Medulla oblongata (tissue), 1 donor: ENCODE measurements around the gene TMEM98.
"Not testable (repeated sequence)": the region's sequence is repeated elsewhere in the genome, so short reads cannot be mapped to it uniquely, and the experiment has no call there.

Experiments used
- DNase-seq: peaks from one replicate; pipeline ENCODE4 v3.0.0-alpha.2; 2015; ENCODE audit errors: extremely low spot score

TMEM98 gene, protein sequence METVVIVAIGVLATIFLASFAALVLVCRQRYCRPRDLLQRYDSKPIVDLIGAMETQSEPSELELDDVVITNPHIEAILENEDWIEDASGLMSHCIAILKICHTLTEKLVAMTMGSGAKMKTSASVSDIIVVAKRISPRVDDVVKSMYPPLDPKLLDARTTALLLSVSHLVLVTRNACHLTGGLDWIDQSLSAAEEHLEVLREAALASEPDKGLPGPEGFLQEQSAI

DNA sequence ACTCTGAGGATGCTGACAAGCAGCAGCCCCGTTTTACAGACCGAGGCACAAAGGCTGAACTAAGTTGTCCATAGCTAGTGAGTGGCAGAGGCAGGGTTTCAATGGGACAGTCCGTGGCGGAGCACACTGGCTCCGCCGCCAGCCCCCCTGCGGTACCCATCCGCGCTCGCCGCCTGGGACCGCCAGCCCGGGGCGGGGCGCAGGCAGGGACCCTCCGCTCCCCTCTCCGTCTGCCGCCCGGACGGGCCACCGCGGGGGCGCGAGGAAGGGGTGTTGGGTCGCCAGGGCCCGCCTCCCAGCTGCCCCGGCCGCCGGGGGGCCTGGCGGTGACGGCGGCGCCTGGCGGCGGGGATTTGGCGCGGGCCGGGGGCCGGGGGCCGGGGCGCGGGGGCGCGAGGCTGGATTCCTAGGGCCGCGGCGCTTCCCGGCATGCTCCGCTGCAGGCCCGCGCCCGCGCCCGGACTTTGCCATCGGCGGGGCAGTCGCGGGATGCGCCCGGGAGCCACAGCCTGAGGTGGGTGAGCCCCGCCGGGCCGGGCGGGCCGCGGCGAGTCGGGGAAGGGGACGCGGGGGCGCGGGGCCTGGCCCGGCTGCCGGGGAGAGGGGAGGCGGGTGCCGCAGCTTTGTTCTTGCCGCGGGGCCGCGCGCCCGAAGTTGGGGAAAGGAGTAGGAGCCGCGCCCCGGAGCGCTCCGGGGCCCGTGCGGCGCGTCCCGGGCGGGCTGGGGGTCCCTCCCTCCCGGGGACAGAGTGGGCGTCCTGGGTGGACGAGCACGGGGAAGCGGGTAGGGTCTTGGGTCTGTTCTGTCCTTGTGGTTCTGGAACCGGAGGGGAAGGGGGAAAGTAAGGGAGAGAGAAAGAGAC is at the start of gene TMEM98:
TMEM98 (plus strand) TSS at position 430 of the 862 bp plus-strand sequence. CDS start 3,376 bp downstream, outside the sequence.
- peak; percentile 69 for DNase-seq

DNA sequence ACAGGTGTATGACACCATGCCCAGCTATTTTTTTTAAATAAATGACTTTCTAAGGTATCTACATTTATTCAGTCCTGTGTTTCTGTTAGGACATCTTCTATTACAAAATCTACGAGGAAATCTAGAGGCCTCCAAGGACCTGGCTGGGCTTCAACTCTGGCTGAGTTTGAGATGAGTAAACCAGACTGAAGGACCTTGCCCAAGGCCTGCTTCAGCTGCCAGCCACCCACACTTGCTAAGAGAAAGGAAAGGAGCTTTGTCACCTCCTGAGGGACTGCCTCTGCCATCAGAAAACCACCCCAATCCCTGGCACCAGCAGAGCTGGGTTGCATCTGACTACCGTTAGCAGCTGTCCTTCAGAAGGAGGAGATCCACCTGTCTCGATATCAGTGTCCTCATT is 49.7 kb upstream of the TMEM98 start:
- no peak for DNase-seq

DNA sequence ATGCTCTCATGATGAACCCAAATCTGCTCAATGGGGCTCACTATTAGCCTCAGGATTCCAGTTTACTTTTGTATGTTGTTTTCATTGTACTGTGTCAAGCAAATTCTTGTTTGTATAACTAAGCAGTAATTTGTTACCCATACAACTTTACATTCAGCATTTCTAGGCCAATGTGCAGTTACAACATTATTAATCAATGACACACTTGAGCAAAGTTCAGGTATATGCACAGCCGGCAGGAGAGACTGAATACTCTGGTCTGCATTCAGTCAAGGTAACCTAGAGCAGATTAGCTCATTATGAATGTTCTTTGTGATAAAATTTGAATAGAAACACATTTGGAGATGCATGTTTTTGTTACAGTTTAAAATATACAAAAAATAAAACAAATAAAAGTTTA is 48.8 kb upstream of the TMEM98 start:
- no peak for DNase-seq

DNA sequence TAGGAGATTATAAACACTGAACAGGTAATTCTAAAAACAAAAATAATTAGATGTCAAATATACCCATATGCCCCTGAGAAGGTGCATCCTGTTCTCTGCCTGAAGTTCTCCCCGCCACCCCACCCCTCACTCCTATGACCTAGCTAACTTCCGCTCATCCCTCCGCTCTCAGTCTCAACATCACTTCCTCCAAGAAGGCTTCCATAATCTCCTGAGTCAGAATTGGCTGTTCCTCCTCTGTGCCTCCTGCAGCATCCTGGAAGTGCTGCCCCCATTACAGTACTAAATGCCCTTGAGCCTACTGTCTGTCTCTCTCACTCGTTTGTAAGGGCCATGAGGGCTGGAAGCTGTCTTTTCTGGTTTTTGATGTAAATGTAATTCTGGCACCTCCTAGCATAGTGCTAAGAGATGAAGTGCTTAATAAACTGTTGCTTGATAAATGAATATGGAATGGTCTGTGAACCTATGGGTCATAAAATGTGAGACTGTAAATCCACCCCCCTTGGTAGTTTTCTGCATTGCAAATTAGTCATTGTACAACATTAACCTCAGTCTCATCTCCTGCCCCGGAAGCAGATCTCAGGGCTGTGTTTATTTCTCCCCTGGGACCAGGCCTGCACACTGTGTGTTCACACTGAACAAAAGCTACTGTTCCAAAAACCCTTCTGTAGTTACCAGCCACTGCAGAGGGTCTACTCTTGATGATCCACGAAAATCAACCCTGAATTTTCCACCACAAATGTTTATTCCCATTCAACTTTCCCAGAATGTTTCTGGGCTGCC is 47.1 kb upstream of the TMEM98 start:
- DNase-seq, result no peak

DNA sequence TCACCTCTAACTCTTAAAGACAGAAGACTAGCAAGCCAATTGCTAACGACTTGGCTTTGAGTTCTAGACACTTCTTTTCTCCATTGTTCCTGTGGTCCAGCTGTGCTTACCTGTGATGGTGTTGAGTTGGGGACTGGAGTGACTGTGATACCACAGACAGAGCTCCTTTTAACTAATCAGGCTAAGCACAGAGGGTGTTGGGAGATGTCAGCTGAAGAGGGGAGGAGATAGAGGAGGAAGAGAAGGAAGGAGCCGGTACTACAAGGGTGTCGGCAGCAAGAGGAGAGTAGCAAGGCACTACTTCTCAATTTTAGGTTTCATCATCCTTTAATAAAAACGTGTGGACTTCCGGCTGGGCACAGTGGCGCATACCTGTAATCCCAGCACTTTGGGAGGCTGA is 45.9 kb upstream of the TMEM98 start:
- DNase-seq, result no peak

DNA sequence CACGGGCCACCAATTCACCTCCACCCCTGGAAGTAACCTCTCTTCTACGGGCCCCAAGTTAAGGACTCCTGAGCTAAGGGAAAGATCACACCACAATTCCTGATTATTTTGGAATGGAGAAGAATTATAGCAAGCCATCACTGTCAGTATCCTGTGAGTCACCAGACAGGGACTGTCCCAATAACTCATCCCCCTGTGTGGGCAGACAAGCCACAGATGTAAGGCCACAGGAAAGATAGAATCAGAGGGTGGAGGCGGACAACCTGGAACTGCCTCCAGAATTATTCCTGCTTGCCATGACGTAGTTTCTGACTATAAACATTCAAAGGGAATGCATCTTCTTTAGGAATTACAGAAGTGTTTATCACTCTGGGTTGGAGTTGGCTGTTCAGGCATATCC is 45.2 kb upstream of the TMEM98 start:
- DNase-seq, result no peak

DNA sequence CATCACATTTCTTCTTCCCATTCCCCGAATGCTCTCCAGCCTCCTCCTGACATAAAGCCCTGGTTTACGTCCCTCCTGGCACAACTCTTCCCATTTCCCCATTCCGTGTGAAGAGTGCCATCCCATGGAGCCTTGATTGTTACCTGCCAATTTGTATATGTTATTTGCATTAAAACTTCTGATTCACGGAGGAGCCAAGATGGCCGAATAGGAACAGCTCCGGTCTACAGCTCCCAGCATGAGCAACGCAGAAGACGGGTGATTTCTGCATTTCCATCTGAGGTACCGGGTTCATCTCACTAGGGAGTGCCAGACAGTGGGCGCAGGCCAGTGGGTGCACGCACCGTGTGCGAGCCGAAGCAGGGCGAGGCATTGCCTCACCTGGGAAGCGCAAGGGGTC is 41.0 kb upstream of the TMEM98 start:
- not testable (repeated sequence) for DNase-seq

DNA sequence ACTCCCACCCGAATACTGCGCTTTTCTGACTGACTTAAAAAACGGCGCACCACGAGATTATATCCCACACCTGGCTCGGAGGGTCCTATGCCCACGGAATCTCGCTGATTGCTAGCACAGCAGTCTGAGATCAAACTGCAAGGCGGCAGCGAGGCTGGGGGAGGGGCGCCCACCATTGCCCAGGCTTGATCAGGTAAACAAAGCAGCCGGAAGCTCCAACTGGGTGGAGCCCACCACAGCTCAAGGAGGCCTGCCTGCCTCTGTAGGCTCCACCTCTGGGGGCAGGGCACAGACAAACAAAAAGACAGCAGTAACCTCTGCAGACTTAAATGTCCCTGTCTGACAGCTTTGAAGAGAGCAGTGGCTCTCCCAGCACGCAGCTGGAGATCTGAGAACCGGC is 40.5 kb upstream of the TMEM98 start:
- not testable (repeated sequence) for DNase-seq

DNA sequence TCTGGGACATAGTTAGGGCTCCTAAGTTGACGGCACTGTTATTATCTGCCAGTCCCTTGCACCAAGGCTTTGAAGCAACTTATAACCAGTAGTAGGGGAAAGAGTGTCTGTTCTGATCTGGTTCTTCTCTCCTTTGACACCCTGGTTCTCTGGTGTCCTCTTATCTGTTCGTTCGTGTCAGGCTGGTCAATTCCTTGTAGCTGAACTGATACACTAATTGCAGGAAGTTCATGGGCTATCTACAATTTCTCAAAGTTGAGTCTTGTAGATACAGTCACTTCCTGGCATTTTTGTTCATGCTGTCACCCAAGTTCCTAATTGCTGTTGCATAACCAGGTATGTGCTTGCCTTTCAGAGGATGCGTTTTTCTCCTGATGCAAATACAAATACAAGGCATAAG is 33.7 kb upstream of the TMEM98 start:
- DNase-seq, result no peak

DNA sequence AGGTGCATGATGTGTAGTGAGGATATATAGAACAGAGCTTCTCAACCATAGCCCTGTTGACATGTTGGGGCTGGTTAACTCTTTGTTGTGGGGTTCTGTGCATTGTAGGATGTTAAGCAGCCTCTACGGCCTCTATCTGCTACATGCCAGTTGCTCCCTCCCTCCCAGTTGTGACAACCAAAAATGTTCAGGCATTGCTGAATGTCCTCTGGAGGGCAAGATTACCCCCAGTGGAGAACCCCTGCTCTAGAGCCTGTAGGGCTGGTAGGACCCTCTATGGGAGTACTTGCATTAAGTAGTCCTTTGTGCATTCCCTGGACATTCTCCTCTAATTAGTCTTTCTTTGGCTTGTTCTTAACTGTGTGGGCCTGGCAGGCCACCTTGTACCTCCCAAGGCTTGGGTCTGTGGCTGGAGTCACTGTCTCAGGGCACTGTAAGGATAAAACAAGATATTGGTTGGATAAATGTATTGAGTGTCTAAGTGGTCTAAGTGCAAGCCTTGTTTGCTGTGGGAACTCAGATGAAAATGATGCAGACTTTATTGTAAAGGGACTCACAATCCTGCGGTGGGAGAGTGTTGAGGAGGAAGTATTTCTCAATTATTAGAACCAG is 31.2 kb upstream of the TMEM98 start:
- no peak for DNase-seq

DNA sequence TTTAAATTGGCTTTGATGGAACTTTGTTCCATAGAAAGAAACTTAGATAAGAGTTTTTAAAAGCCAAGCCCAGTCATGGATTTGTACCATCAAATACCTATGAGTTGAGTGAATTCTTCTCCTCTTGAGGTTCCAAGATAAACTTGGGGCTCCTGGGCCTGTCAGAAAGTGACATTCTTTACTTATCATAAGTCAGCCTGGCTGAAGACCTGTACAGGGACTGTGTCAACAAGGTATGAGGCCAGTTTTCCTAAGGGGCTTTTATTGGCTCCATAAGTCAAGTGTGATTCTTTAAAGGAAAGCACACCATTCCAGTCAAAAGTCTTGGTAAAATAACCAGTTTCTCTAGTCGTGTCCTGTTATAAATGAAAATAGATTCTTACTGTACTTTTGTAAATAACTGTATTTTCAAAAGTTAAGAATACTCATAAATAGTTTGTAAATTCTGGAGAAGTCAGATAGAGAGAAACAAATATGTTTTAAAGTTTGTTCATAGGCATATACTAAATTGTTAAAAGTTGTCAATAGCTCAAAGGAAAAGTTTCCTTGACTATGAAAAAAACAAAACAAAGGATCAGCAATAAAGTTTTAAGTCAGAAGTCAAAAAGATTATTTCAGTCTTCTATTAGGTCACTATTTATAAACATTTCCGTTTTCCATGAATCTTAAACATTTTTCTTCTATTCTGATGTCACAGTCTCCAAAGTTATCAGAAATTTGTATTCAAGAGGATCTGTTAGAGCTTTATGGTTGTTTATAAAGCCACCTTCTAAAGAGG is 28.5 kb upstream of the TMEM98 start:
- DNase-seq, result no peak

DNA sequence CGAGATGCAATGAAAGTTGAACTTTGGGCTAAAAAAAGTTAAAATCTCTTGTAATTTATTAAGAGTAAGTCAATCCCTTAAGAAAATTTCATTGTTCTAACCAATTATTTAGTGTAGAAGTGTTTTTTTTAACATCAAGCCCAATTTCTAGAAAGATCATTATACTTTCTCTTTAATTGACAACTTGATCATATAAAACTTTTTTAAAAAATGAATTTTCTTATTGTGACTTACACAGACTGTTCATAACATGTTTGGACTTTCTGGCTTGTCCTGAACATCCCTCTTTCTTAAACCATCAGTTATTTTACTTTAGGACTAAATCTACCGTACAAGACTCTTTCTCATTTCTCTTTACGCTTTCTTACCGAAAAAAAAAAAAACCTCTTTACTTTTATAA is 26.2 kb upstream of the TMEM98 start:
- DNase-seq, result no peak

DNA sequence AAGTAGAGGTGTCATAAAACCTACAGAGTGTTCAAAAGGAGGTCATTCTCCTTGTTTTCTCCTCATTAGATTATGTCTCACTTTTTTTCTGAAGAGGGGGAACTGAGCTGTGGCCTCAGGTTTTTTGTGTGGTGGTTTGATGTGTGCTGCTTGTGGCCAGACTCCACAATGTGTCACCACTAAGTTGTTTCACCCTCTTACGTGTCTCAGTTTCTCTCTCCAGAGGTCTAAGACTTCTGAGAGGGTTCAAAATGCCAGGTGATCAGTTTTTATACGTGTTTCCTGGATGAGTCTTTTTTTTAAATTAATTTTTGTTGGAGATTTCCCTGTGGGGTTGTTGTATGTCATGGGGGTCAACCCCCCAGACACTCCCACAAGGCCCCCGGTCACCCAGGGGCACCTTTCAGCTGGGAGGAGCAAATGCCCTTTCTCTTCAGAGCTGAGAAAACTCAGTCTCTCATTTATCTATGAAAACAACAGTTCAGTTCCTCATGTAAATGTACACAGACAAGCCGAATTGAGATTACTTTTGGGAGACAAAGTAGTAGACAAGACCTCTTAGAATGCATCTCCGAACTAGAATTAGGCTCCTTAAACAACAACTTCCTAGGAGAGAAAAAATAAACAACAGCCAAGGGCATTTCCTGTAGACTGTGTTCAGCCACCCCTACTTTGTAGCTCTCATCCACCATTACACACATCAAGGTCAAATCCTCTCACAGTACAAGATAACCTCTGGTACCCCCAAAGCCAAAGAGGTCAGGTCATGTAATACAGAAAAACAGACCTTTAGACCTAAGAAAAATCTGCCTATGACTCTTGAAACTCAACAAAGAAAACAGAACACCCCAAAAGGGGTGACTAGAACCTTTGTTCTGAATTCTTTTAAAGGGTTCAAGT is 23.9 kb upstream of the TMEM98 start:
- DNase-seq, result no peak

DNA sequence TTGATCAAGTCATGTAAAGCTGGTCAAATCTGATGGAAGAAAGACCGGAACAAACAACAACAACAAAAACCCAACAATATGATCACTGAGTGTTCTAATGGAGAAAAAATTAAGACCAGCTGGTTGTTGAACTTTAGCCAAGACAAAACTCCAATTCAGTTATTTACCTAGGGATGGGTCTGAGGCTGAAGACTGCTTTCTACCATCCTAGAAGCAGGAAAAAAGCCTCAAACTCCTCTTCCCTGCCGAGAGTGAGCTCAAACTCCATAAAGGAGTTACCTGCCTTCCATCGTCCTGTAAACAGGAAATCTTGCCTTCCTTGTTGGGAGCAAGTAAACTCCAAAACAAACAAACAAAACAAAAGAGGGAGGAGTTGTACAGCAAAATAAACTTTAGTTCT is 23.1 kb upstream of the TMEM98 start:
- no peak for DNase-seq

DNA sequence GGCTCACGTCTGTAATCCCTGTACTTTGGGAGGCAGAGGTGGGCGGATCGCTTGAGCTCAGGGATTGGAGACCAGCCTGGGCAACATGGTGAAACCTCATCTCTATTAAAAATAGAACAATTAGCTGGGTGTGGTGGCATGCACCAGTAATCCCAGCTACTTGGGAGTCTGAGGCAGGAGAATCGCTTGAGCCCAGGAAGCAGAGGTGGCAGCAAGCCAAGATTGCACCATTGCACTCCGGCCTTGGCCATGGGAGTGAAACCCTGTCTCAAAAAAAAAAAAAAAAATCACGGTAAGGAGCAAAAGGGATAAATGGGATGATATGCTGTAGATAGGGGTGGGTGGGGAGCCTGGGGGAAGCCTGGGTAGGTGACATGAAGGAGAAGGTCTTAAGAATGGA is 20.4 kb upstream of the TMEM98 start:
- no peak for DNase-seq

DNA sequence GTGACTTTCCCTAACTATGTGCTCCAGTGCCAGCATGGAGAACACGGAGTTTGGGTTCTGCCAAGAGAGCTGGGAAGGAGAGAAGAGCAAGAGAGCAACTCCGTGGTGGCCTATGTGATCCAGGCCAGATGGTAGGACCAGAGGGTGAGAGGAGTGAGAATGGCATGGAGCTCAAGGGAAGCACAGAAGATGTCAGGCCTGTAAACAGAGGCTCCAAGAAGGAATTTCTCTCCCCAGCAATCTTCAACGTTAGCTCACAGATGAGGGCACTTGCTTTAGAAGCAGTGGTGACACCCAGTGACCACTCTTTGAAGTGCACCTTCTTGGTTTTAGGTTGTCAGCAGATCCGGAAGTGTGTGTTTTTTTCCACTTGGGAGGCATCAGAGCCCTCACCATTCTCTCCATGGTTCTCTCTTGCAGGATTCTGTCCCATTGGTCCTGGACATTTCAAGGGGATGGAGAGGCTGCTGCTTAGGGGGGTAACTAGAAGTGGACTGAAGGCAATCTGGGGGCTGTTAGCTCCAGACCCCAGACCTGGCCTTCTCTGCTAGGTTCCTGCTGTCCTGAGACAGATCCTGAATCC is 18.1 kb upstream of the TMEM98 start:
- DNase-seq, result peak; percentile 90

DNA sequence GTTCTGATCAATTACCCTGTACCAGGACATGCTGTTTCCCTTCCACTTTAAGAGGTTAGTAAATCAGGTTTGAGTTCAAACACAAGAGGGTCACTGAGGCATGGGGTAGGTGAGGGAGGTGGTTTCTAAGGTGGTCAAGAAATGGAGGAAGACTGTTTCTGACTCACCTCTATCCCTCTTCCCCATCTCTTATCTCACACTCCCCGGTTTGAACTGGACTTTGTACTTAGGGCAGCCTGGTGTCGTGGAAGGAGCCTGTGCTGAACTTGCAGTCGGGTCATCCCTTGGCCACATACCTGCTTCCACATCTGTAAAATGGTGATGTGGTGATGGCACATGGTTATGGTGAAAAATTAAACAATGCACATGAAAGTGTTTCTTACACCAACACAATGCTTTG is 17.2 kb upstream of the TMEM98 start:
- DNase-seq, result no peak

DNA sequence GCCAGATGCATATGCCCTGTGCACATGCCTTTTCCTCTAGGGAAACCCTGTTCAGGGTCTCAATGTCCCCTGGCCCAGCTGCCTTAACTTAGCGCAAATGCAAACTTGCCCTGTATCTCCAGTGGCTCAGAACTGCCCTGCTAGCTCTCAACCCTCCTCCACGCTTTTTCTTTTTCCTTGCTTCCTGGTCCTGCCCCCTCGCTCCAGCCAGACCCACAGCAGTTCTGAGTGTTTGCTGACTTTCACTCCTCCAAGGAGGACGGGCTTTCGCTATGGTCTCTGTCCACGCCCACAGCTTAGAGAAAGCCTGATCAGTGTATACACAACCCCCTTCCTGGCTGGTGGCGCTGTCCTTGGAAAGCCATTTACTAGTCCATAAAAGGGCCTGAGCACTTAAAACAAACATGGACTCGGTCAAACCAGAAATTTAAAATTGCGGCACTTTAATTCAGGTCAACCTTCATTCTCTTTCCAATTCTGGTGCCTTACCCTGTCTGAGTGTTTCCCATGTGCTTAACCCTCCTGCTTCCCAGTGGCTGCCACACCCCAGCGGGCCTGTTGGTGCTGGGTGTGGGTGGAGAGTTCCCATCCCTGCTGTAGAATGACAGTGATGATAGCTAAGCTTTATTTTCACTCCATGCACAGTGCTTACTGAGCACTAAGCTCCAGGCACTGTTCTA is 15.6 kb upstream of the TMEM98 start:
- DNase-seq, result peak; percentile 23

DNA sequence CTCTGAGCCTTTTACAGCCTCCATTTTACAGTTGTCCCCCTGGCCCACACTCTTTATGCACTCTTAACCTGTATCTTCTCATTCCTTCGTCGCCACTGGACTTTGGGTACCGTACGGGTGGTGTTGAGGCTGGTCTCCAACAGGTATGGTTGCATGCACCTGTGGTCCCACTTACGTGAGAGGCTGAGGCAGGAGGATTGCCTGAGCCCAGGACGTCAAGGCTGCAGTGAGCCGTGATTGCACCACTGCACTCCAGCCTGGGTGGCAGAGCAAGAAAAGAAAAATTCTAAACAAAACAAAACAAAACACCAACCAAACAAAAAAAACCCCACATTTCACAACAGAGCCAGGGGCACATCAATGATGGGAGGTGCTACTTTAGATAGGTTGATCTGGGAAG is 14.4 kb upstream of the TMEM98 start:
- DNase-seq, result no peak
